Epithelial cell of proximal tubule (primary cell): ENCODE data around the gene NSMCE1. TPM values are rescaled to one million over a fixed set of nuclear protein-coding genes. Genes with fewer than 3 reads are reported as not detected.

Source experiments
- DNase-seq: peaks from one replicate; pipeline ENCODE4 v3.0.0-alpha.2; 2011; ENCODE audit warnings: low read depth
- H3K4me3 ChIP-seq: 2 replicates; pipeline ENCODE4 v1.5.1; 2011; ENCODE audit warnings: low read depth, mild to moderate bottlenecking, low read length
- total RNA-seq: library from RNA; depleted of rRNA; stranded (reverse); fragments of >200 nt; gene quantifications from 2 replicates; pipeline ENCODE4 v1.2.3, GENCODE V29; 2015
- TF ChIP-seq, protein P1 (sequence below): conservative IDR thresholded peaks from 2 replicates; pipeline ENCODE4 v1.5.1; 2012; ENCODE audit warnings: low read depth, mild to moderate bottlenecking, low read length

Gene NSMCE1
- total RNA-seq, 1 donor from 2014 or later, result 86.3 TPM

GRCh38 chr16:27242398-27242797 lies 26.2 kb downstream of the NSMCE1 start:
- H3K4me3 ChIP-seq, result peak overlapping the region; percentile 40
- no peak for DNase-seq

DNA sequence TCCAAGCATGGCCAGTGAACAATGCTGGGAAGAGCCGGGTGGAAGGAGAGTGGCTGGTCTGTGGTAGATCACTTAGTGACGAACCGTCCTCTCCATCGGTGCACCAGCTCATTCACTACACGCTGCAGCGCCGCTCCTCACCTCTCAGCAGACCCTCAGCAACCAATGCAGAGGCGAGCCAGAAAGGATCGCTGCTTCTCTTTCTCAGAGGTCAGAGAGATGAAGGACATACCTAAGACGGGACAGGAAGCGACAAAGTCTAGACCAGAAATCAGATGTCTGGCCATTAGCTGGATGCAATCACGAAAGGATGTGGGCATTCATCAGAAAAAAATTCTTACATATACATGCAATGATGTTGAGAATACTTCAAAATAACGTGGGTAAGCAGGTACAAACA lies 26.9 kb downstream of the NSMCE1 start:
- no peak overlapping the region for H3K4me3 ChIP-seq
- DNase-seq, result no peak
- TF ChIP-seq, protein P1, sequence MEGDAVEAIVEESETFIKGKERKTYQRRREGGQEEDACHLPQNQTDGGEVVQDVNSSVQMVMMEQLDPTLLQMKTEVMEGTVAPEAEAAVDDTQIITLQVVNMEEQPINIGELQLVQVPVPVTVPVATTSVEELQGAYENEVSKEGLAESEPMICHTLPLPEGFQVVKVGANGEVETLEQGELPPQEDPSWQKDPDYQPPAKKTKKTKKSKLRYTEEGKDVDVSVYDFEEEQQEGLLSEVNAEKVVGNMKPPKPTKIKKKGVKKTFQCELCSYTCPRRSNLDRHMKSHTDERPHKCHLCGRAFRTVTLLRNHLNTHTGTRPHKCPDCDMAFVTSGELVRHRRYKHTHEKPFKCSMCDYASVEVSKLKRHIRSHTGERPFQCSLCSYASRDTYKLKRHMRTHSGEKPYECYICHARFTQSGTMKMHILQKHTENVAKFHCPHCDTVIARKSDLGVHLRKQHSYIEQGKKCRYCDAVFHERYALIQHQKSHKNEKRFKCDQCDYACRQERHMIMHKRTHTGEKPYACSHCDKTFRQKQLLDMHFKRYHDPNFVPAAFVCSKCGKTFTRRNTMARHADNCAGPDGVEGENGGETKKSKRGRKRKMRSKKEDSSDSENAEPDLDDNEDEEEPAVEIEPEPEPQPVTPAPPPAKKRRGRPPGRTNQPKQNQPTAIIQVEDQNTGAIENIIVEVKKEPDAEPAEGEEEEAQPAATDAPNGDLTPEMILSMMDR, result no peak

More at GRCh38 chr16:27242398-27242797, 26.2 kb downstream of the NSMCE1 start:
- TF ChIP-seq, protein P1, result no peak

DNA sequence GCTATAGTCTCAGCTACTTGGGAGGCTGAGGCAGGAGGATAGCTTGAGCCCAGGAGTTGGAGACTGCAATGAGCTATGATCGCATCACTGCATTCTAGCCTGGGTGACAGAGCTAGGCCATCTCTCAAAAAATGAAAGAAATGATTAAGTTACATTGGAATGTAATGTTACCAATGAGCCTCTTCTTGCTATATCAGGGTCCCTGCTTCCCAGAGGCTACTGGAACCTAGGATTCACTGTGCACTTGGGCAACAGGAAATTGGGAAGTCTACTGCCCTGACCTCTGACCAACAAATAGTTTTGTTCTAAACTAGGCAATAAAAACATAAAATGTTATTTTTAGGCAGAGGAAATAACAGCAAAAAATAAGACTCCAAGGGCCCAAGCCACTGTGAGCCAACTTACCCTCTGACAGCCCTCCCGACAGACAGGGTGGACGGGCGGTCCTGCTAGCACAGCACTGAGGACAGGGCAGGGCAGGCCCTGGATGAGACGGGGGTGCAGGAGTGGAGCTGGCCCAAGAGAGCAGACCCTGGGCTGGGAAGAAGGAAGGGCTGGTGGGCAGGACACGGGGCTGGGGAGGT lies 27.5 kb downstream of the NSMCE1 start:
- no peak for DNase-seq
- TF ChIP-seq, protein P1, result no peak
- no peak overlapping the region for H3K4me3 ChIP-seq

- TF ChIP-seq, protein P1, result no peak
- no peak for DNase-seq
- H3K4me3 ChIP-seq, result no peak overlapping the region
Measured at GRCh38 chr16:27239906-27240655, 28.5 kb downstream of the NSMCE1 start.

GRCh38 chr16:27239026-27239425 lies 29.5 kb downstream of the NSMCE1 start:
- DNase-seq, result no peak
- no peak overlapping the region for H3K4me3 ChIP-seq
- TF ChIP-seq, protein P1, result no peak

DNA sequence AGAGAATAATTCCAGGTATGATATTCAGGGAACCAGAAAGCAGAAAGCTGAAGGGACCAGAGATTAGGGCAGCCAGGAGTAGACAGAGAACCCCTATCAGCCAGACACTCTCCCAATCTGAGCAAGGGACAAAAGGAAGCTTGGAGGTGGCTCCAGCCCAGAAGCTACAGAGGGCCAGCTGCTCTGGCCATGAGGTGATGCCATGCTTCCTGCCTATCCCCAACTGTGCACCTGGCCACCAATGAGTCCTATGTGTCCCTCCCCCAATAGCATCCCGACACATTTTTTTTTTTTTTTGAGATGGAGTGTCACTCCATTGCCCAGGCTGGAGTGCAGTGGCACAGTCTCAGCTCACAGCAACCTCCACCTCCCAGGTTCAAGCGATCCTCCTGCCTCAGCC lies 30.0 kb downstream of the NSMCE1 start:
- DNase-seq, result no peak
- H3K4me3 ChIP-seq, result no peak overlapping the region
- TF ChIP-seq, protein P1, result no peak
